GM21381 (cell line): Measurements from ENCODE around the gene ADAMTS18.
"Not testable (repeated sequence)": the region's sequence is repeated elsewhere in the genome, so short reads cannot be mapped to it uniquely, and the experiment has no call there.

Experiments
- ATAC-seq: cut with Tn5 transposase; IDR thresholded peaks from one replicate; pipeline ENCODE4 v1.9.1; 2021; ENCODE audit warnings: mild to moderate bottlenecking, moderate library complexity; ENCODE audit not compliant: unreplicated experiment

The ADAMTS18 gene

DNA sequence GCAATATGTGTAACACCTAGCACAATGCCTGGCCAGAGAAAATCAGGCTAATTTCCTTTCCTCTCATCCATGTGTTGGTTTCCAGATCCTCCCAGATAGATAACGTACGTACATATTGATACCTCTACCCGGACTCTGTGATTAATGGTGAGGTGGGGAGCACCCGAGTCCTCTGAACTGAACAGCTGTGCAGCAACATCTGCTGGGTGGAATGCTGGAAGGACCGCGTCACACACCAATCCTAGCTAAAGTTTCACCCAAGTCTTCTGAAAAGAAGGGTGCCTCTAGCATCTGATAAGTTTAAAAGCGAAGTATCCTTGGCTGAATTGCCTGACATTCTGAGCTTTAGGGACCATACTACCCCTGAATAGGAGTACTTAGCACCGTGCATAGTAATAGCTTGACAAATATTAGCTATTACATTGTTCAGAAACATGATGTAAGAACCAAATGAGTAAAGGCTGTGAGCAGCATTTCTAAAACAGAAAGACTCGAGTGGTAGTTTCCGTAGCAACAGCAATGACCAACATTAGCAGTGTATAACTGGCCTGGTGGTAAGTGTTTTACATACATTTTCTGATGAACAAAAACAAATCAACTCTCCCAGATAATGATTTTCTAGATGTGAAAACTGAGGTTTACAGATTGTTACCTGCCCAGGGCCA is 144.3 kb downstream of the ADAMTS18 start:
- no peak for ATAC-seq

- ATAC-seq, result no peak
Observed at GRCh38 chr16:77289331-77289809, 145.5 kb downstream of the ADAMTS18 start.

GRCh38 chr16:77288222-77288621 is 146.6 kb downstream of the ADAMTS18 start:
- ATAC-seq, result no peak

DNA sequence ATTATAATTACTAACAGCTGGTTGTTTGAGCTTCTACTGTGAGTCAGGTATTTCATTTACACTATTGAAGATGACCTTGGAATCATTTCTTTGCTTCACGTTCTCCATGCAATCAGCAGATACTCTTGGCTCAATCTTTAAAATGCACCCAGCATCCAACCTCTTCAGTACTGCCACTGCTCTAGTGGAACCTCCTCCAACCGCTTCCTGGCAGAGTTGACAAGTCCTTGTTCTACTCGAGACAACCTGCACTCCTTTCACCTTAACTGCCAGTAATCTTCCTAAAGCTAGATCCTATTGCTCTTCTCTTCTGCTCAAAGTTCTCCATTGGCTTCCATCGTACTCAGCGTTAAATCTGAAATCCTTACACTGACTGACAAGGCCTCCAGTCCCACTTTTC is 149.2 kb downstream of the ADAMTS18 start:
- ATAC-seq, result no peak

GRCh38 chr16:77282345-77282744 is 152.5 kb downstream of the ADAMTS18 start:
- no peak for ATAC-seq

GRCh38 chr16:77279316-77279715 is 155.5 kb downstream of the ADAMTS18 start:
- ATAC-seq, result not testable (repeated sequence)

GRCh38 chr16:77277571-77277970 is 157.3 kb downstream of the ADAMTS18 start:
- ATAC-seq, result no peak

GRCh38 chr16:77277141-77277540 is 157.7 kb downstream of the ADAMTS18 start:
- ATAC-seq, result no peak

DNA sequence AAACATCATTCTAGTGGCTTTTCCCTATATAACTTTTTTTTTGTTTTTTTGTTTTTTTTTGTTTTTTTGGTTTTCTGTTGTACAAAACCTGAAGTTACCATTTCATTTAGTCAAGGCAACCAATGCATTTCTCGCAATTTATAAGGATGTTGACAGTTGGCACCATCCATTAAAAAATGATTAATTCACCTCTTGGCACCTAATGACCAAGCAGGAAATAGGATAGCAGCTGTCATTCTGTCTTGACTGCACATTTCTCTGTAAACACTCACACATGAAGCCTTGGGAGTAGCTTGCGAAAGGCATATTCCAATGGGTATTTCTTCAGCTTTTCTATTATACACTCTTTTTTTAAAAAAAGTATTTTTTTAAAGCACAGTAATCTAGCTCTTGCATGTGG is 158.2 kb downstream of the ADAMTS18 start:
- ATAC-seq, result no peak

GRCh38 chr16:77275303-77275702 is 159.5 kb downstream of the ADAMTS18 start:
- not testable (repeated sequence) for ATAC-seq

DNA sequence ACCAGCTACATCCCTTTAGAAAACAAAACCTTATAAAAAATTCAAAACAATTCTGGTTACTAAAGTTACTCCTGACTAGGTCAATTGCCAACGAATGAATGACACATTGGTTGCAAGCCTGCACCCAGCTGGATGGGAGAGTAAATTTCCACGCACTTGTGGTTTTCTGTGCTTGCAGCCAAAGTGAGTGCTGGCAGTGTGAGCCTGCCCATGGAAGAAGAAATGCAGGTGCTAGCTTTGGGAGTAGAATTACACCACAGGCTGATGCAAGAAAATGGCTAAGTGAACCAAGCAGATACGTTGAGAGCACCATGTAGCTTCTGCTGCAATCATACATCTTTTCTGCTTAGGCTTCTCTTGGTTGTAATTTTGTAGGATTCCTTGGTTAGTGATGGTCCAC is 161.0 kb downstream of the ADAMTS18 start:
- ATAC-seq, result no peak

- ATAC-seq, result no peak
Observed at GRCh38 chr16:77271532-77272426, 163.1 kb downstream of the ADAMTS18 start.

DNA sequence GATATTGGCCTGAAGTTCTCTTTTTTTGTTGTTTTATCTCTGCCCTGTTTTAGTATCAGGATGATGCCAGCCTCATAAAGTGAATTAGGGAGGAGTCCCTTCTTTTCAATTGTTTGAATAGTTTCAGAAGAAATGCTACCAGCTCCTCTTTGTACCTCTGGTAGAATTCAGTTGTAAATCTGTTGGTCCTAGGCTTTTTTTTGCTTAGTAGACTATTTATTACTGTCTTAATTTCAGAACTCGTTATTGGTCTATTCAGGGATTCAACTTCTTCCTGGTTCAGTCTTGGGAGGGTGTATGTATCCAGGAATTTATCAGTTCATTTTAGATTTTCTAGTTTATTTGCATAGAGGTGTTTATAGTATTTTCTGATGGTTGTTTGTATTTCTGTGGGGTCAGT is 168.6 kb downstream of the ADAMTS18 start:
- not testable (repeated sequence) for ATAC-seq

DNA sequence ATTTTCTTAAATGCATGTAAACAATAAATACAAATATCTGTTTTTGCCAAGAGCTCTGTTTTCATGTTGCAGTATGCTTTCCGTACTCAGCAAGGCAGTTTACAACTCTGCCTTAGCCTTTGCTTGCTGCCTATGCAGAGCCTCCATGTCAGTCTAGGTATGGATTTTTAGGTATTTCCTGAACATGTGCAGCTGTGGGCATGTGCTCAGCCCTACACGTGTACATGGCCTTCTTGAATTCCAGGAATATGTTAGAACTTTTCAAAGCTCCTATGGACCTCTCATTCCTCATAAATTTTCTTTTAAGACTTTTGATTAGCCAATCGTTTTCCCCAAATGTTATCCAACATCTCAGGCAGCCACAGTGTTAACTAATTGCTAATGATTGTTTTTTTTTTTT is 171.9 kb downstream of the ADAMTS18 start:
- ATAC-seq, result no peak

DNA sequence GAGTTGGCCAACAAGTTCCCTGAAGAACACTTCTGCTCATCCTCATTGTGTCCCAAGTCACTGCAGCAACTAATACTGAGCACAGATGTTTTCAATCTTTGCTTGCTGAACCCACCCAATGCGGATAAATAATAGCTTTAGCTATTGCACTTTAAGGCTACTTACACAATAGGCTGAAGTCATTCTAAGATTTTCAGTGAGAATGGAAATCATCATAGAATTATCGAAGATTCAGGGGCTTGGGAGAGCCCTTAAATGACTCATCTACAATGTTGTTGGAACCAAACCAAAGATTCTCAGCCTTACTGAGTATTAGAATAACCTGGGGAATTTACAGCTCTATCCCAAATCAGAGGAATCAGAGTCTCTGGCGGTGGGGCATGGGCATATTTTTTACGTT is 184.4 kb downstream of the ADAMTS18 start:
- no peak for ATAC-seq

- ATAC-seq, result no peak
Observed at GRCh38 chr16:77246150-77246549, 188.7 kb downstream of the ADAMTS18 start.

DNA sequence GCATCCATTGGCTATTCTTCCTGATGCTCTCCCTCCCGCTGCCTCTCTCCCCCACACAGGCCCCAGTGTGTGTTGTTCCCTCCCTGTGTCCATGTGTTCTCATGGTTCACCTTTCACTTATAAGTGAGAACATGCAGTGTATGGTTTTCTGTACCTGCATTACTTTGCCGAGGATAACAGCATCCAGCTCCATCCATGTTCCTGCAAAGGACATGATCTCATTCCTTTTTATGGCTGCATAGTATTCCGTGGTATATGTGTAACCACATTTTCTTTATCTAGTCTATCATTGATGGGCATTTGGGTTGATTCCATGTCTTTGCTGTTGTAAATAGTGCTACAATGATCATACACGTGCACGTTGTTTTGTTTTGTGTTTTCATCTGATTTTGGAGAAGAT is 192.4 kb downstream of the ADAMTS18 start:
- ATAC-seq, result not testable (repeated sequence)

DNA sequence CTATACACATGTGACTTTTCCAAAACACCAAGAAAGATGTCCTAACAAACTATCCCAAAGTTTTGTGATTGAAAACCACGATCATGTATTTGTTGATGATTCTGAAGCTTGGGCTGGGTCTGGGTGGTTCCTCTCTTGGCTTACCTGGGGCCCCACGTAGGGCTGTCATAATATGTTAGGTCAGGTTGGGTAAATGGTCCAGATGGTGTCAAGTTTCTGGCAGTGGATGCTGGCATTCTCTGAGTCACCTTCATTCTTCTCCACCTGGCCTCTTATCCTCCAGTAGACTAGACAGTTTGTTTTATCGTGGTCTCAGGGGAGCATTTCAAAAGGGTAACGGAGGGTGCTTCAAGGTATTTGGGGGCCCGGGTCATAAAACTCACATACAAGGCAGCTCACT is 196.2 kb downstream of the ADAMTS18 start:
- ATAC-seq, result no peak

- peak; percentile 99 for ATAC-seq
Observed at GRCh38 chr16:77236063-77236511, 198.7 kb downstream of the ADAMTS18 start.

GRCh38 chr16:77234611-77235010 is 200.2 kb downstream of the ADAMTS18 start:
- no peak for ATAC-seq

- ATAC-seq, result no peak
Observed at GRCh38 chr16:77233799-77234519, 200.9 kb downstream of the ADAMTS18 start.
